GM19238 (cell line): Measurements from ENCODE around the gene DBN1.
"Not testable (repeated sequence)": the region's sequence is repeated elsewhere in the genome, so short reads cannot be mapped to it uniquely, and the experiment has no call there.

Source experiments
- DNase-seq: peaks from one replicate; pipeline ENCODE4 v3.0.0; 2011; ENCODE audit warnings: low spot score; ENCODE audit not compliant: insufficient read length

The DBN1 gene

GRCh38 chr5:177430140-177430951 is 43.1 kb downstream of the DBN1 start:
- DNase-seq = no peak

- peak; percentile 72 for DNase-seq
Measured at GRCh38 chr5:177429248-177430040, 44.0 kb downstream of the DBN1 start.

GRCh38 chr5:177428574-177429217 is 44.7 kb downstream of the DBN1 start:
- DNase-seq = no peak

GRCh38 chr5:177427919-177428573 is 45.4 kb downstream of the DBN1 start:
- DNase-seq = no peak

DNA sequence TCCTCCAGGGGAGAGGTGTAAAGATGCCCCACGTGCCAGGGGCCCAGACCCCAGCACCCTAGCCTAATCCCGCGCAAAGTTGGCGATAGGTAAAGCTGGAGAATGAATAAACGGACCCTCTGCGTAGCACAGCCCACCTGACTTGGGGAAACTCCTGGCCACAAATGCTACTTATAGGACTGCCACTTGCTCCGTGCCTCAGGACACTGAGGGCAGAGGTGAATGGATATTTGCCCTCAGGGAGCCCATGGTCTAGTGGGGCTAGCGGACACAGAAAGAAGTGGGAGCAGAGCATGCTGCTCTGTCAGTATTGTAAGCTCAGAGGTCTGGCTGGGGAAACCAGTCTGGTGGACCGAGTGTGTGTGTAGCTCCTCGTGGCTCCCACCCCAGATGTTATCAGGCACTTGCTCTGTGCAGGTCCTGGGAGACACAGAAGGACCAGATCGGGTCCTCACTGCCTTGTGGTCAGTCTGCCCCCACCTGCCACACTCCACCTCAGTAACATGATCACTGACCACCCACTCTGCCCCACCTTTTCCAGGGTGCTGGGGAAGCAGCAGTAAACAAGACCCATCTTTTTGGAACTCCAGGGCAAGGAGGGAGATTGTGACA is 46.1 kb downstream of the DBN1 start:
- DNase-seq = no peak

DNA sequence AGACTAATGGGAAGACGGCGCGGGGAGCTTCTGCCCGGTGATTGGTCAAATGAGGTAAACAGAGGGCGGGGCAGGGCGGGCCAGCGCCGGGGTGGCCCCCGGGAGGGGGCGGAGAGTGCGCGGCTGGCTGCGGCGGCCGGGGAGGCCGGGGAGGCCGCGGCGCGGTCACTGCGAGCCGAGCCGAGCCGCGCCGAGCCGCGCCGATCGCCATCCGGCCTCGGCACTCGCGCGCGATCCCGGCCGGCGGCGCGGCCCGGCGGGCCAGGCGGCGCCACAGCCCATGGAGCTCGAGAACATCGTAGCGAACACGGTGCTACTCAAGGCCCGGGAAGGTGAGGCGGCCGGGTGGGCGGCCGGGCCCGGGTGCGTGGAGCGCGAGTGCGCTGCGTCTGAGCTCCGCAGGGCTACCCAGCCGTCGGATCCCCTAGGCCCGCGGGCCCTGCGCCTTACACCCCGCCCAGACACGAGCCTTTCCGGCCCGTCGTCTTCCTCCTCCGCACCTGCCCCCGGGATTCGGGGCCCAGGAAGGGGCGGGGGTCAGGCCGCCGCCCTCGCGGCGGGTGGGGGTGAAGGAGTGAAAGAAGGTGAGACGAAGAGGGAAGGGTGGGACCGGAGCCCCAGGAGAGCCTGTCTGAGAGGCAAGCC is 46.7 kb downstream of the DBN1 start, which contains the start of gene GRK6:
Gene GRK6, plus strand, starts transcription at position 111 of the 645 bp plus-strand sequence. Its CDS starts 170 bp downstream, at position 281.
- no peak for DNase-seq

DNA sequence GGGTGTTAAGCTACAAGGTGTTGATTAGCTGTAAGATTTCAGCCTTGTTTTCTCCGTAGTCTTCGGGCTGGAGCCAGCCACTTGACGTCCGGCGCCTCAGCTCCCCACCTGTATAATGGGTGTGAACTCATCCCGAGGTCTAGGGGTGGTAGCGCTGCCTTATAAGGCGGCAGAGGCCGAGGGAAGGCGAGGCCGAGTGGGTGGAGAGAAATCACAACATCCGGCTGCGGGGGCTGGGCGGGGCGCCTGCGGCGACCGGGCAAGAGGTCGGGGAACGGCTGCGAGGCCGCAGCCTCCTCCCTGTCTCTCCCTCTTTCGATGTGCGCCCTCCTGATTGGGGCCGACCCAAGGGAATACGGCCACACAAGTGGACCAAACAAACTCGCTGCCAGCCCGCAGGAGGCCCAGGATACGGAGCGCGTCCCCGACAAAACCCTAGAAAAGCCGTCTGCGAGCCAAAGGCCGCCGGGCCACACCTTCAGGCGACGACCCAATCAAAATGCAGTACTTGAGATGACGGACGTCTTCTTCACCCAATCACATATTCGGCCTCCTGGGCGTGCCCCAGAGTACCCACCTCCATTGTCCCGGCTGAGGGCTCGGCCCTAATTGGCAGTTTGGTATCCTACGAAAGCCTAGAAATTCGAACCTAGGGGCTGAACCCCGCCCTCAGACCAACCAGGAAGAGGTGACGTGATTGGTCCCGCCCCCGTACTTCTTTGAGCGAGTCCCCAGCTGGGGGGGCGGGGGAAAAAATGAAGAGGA is 47.5 kb downstream of the DBN1 start:
- peak; percentile 94 for DNase-seq

- no peak for DNase-seq
Measured at GRCh38 chr5:177425196-177425800, 48.1 kb downstream of the DBN1 start.

- DNase-seq = no peak
Measured at GRCh38 chr5:177423671-177424070, 49.8 kb downstream of the DBN1 start.

- DNase-seq = no peak
Measured at GRCh38 chr5:177421062-177421798, 52.2 kb downstream of the DBN1 start.

DNA sequence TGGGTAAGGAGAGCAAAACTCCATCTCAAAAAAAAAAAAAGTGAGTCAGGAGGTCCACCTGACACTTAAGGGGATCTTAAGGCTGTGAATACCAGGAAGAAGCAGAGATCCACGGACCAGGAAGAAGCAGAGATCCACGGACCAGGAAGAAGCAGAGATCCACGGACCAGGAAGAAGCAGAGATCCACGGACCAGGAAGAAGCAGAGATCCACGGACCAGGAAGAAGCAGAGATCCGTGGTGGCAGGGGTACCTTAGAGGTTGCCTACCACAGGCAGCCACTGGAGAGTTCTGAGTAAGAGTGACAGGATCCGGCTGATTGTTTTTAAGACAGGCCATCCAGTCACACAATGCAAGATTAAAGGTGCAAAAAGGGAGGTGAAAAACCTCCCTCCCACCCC is 53.0 kb downstream of the DBN1 start:
- not testable (repeated sequence) for DNase-seq

DNA sequence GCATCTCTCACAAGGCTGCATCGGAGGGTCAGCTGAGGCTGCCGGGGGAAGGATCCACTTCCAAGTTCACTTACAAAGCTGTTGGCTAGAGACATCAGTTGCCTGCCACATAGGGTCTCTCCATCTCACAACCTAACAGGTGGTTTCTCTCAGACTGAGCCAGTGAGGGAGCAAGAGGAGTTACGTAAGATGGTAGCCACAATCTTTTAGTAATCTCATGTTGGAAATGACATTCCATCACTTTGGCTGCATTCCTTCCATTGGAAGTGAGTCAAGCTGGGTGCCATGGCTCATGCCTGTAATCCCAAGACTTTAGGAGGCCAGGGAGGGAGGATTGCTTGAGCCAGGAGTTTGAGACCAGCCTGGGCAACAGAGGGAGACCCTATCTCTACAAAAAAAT is 54.4 kb downstream of the DBN1 start:
- no peak for DNase-seq

DNA sequence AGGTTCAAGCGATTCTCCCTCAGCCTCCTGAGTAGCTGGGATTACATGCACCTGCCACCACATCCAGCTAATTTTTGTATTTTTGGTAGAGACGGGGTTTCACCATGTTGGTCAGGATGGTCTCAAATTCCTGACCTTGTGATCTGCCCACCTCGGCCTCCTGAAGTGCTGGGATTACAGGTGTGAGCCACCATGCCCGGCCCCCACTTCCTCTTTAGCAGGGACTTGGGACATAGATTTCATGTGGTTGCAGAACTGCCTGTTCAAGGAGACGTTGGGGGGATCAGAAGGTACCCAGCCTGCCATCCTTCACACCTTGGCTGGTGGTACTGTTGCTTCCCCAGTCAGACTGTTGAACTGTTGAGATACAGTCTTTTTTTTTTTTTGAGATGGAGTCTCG is 56.4 kb downstream of the DBN1 start:
- DNase-seq = not testable (repeated sequence)

DNA sequence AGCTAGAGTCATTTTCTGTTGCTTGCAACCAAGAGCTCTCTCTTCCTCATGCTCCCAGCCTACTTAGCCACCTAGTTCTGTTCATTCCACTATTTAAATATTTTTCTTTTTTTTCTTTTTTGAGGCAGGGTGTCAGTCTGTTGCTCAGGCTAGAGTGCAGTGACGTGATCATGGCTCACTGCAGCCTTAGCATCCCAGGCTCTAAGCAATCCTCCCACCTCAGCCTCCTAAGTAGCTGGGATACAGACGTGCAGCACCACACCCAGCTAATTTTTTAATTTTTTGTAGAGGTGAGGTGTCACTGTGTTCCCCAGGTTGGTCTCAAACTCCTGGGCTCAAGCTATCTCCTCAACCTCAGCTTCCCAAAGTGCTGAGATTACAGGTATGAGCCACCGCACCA is 59.0 kb downstream of the DBN1 start:
- DNase-seq = no peak

GRCh38 chr5:177412603-177413233 is 60.7 kb downstream of the DBN1 start:
- DNase-seq = no peak

- DNase-seq = no peak
Measured at GRCh38 chr5:177410575-177410974, 62.9 kb downstream of the DBN1 start.

DNA sequence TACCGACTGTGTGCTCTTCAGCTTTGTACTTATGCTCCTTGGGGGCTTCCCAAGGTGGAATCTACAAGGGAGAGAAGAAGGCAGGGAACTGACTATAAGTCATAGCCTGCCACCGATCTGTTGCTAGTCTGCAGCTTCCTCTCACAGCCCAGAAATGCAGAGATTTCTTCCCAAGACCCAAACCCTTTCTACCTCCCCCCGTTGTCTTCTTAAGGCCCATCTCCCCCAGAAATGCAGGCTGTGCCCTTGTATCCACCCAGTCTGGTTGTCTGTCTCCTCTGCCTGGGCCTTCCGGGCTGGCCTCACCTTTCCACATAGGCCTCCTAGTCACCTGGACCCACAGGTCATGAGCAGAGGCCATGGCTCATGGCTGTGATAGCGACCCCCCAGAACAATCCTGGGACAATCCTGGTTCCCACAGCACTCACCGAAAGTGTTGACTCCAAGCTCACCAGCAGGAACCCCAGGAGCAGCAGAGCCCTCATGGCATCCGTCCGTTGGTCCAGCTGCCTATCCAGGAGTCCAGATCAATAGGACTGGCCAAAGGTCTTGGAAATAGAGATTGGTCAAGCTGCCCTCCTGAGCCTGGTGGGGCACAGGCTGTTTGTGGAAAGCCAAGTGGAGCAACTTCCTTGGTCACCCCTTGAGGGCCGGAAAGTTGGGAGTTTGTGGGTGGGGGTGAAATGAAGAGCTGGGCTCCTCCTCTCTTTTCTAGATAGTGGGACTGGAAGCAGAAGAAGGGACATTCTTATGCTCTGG is 64.2 kb downstream of the DBN1 start, which contains the start of gene F12:
Gene F12, minus strand, starts transcription at position 522 of the 759 bp plus-strand sequence. Its CDS starts 37 bp downstream, at position 485.
- DNase-seq = no peak
